Measurements from ENCODE around the gene PPP3CA.
A peak's percentile ranks its signal among the peaks of the same experiment; 100 is the strongest.
"Not testable (repeated sequence)": the region's sequence is repeated elsewhere in the genome, so short reads cannot be mapped to it uniquely, and the experiment has no call there.

Gene PPP3CA

GRCh38 chr4:101200561-101200960, 146.8 kb downstream of the PPP3CA start:
- no peak for DNase-seq

- DNase-seq: peak; percentile 12
Observed at GRCh38 chr4:101199507-101200285, 147.6 kb downstream of the PPP3CA start.

- peak; percentile 48 for DNase-seq
Observed at GRCh38 chr4:101198682-101199339, 148.5 kb downstream of the PPP3CA start.

GRCh38 chr4:101197350-101197749, 150.0 kb downstream of the PPP3CA start:
- no peak for DNase-seq

GRCh38 chr4:101192244-101192643, 155.1 kb downstream of the PPP3CA start:
- DNase-seq: no peak

- no peak for DNase-seq
Observed at GRCh38 chr4:101191302-101192098, 155.8 kb downstream of the PPP3CA start.

GRCh38 chr4:101190751-101191150, 156.6 kb downstream of the PPP3CA start:
- no peak for DNase-seq

- no peak for DNase-seq
Observed at GRCh38 chr4:101188906-101189305, 158.4 kb downstream of the PPP3CA start.

GRCh38 chr4:101187841-101188240, 159.5 kb downstream of the PPP3CA start:
- DNase-seq: no peak

GRCh38 chr4:101186567-101187184, 160.7 kb downstream of the PPP3CA start:
- no peak for DNase-seq

- DNase-seq: no peak
Observed at GRCh38 chr4:101184668-101185067, 162.7 kb downstream of the PPP3CA start.

GRCh38 chr4:101183666-101184373, 163.5 kb downstream of the PPP3CA start:
- no peak for DNase-seq

GRCh38 chr4:101183221-101183620, 164.1 kb downstream of the PPP3CA start:
- no peak for DNase-seq

- DNase-seq: not testable (repeated sequence)
Observed at GRCh38 chr4:101182688-101183087, 164.6 kb downstream of the PPP3CA start.

- DNase-seq: no peak
Observed at GRCh38 chr4:101178731-101179130, 168.6 kb downstream of the PPP3CA start.

- no peak for DNase-seq
Observed at GRCh38 chr4:101177154-101177553, 170.2 kb downstream of the PPP3CA start.

GRCh38 chr4:101175896-101176676, 171.2 kb downstream of the PPP3CA start:
- no peak for DNase-seq

GRCh38 chr4:101174679-101175345, 172.5 kb downstream of the PPP3CA start:
- DNase-seq: no peak

GRCh38 chr4:101172369-101172768, 175.0 kb downstream of the PPP3CA start:
- DNase-seq: no peak

GRCh38 chr4:101171747-101172146, 175.6 kb downstream of the PPP3CA start:
- no peak for DNase-seq

Measured in NCI-H1694 (cell line).